SK-N-MC (cell line): ENCODE data around the gene NAPSA.

Source experiments
- EZH2 ChIP-seq: fragments of 200-600 bp; sonication (generic); IDR thresholded peaks from one replicate; pipeline ENCODE4 v1.6.1; 2017; ENCODE audit warnings: antibody characterized with exemption
- FOXP2 ChIP-seq: optimal IDR thresholded peaks from 2 replicates; pipeline ENCODE3; 2011; ENCODE audit warnings: mild to moderate bottlenecking, moderate library complexity; ENCODE audit not compliant: insufficient read depth; ENCODE audit errors: extremely low read length, control extremely low read depth
- POLR2AphosphoS5 ChIP-seq: IDR thresholded peaks from 2 replicates; pipeline ENCODE4 v1.6.1; 2012; ENCODE audit warnings: mild to moderate bottlenecking, low read depth, low read length, borderline replicate concordance

GRCh38 chr19:50320051-50320450 lies 45.4 kb downstream of the NAPSA start:
- TF ChIP-seq POLR2AphosphoS5, result no peak
- TF ChIP-seq FOXP2, result no peak
- no peak for TF ChIP-seq EZH2
